ENCODE measurements around the gene CYSRT1. TPM values are rescaled to one million over a fixed set of nuclear protein-coding genes. Genes with fewer than 3 reads are reported as not detected.
A peak's percentile ranks its signal among the peaks of the same experiment; 100 is the strongest.

Gene CYSRT1
- polyA plus RNA-seq, 1 donor (not counting 4 experiments of a cell fraction or from before 2014, with no cell fraction given), result 0.80 TPM

DNA sequence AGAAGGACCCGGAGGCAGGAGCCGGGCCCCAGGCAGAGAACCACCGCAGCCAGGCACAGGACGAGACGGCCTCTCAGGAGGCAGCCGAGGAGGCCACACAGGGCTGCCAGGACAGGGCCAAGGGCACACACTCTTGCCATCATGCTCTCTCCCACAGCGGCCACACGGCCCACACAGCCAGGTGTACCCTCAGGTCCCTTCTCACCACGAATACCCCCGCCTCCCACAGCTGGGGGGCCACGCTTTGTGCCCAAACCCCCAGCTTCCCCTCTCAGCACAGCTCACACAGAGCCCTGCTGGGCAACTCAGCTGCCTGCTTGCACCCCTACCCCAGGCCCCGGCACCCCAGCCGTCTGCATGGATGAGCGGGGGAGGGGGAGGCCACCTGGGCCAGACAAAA is 31.2 kb upstream of the CYSRT1 start:
- Histone ChIP-seq H3K9ac (ENCODE audit: control insufficient read depth, extremely low read depth, insufficient read depth, low read length) (no peak overlapping the region), H3K4me1 (ENCODE audit: control insufficient read depth, extremely low read depth, insufficient read depth, low read length) (peaks cover 37% of the 10 kb centered on the region), H3K9me3 (ENCODE audit: control insufficient read depth, low read depth, low read length) (no peaks in the 10 kb centered on the region), H3K27me3 (ENCODE audit: control insufficient read depth, extremely low read depth, insufficient read depth, low read length) (peaks cover 3% of the 10 kb centered on the region), H4K20me1 (ENCODE audit: control insufficient read depth, extremely low read depth, insufficient read depth, low read length) (peaks cover 7% of the 10 kb centered on the region), H3K4me3 (ENCODE audit: control insufficient read depth in 2 of 3, extremely low read depth in 1 of 3, insufficient read depth in 2 of 3, low read depth in 1 of 3, low read length in 3 of 3) (no peak overlapping the region), H3K4me2 (ENCODE audit: control insufficient read depth, extremely low read depth, insufficient read depth, low read depth, low read length) (no peak overlapping the region), H3K9me1 (ENCODE audit: control insufficient read depth, extremely low read depth, insufficient read depth, low read length) (peaks cover 3% of the 10 kb centered on the region), H3K27ac (ENCODE audit: control insufficient read depth, insufficient read depth, low read length) (no peak overlapping the region), H3K79me2 (ENCODE audit: control insufficient read depth, insufficient read depth, low read length) (peaks cover 17% of the 10 kb centered on the region), H2AFZ (ENCODE audit: control insufficient read depth, low read length) (no peak overlapping the region), H3K36me3 (ENCODE audit: control insufficient read depth in 2 of 2, extremely low read depth in 1 of 2, insufficient read depth in 2 of 2, low read length in 2 of 2) (peaks cover 9 to 13% of the 10 kb centered on the region in 2 experiments)
- DNase-seq (ENCODE audit: low read depth, low spot score), result no peak
- dilution Hi-C loops (cut with MboI; ENCODE audit: extremely low pct_ligation_motif_present, low sequenced_read_pairs), result no loop called here
- FAIRE-seq, result no peak
- TF ChIP-seq, protein P1, sequence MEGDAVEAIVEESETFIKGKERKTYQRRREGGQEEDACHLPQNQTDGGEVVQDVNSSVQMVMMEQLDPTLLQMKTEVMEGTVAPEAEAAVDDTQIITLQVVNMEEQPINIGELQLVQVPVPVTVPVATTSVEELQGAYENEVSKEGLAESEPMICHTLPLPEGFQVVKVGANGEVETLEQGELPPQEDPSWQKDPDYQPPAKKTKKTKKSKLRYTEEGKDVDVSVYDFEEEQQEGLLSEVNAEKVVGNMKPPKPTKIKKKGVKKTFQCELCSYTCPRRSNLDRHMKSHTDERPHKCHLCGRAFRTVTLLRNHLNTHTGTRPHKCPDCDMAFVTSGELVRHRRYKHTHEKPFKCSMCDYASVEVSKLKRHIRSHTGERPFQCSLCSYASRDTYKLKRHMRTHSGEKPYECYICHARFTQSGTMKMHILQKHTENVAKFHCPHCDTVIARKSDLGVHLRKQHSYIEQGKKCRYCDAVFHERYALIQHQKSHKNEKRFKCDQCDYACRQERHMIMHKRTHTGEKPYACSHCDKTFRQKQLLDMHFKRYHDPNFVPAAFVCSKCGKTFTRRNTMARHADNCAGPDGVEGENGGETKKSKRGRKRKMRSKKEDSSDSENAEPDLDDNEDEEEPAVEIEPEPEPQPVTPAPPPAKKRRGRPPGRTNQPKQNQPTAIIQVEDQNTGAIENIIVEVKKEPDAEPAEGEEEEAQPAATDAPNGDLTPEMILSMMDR (optimal IDR thresholded peaks at IDR 0.05 in 1 of 3, IDR thresholded peaks at IDR 0.05 in 1 of 3, conservative IDR thresholded peaks at IDR 0.05 in 1 of 3; ENCODE audit: extremely low read depth in 1 of 3, insufficient read depth in 2 of 3, low read length in 3 of 3), result no peak
- TF ChIP-seq EZH2 (IDR thresholded peaks at IDR 0.05; ENCODE audit: low read length), result no peak

- dilution Hi-C loops (cut with MboI; ENCODE audit: extremely low pct_ligation_motif_present, low sequenced_read_pairs), result no loop called here
- Histone ChIP-seq H3K27ac (ENCODE audit: control insufficient read depth, insufficient read depth, low read length) (no peak overlapping the region), H2AFZ (ENCODE audit: control insufficient read depth, low read length) (no peak overlapping the region), H3K36me3 (ENCODE audit: control insufficient read depth in 2 of 2, extremely low read depth in 1 of 2, insufficient read depth in 2 of 2, low read length in 2 of 2) (peaks cover 9 to 13% of the 10 kb centered on the region in 2 experiments), H3K9me3 (ENCODE audit: control insufficient read depth, low read depth, low read length) (no peaks in the 10 kb centered on the region), H3K9me1 (ENCODE audit: control insufficient read depth, extremely low read depth, insufficient read depth, low read length) (peaks cover 3% of the 10 kb centered on the region), H3K79me2 (ENCODE audit: control insufficient read depth, insufficient read depth, low read length) (peaks cover 17% of the 10 kb centered on the region), H3K4me3 (ENCODE audit: control insufficient read depth in 2 of 3, extremely low read depth in 1 of 3, insufficient read depth in 2 of 3, low read depth in 1 of 3, low read length in 3 of 3) (peak overlapping the region in 1 of 3 experiments; percentile 12), H3K9ac (ENCODE audit: control insufficient read depth, extremely low read depth, insufficient read depth, low read length) (peak overlapping the region; percentile 28), H3K27me3 (ENCODE audit: control insufficient read depth, extremely low read depth, insufficient read depth, low read length) (peaks cover 3% of the 10 kb centered on the region), H3K4me2 (ENCODE audit: control insufficient read depth, extremely low read depth, insufficient read depth, low read depth, low read length) (peak overlapping the region; percentile 74), H3K4me1 (ENCODE audit: control insufficient read depth, extremely low read depth, insufficient read depth, low read length) (peaks cover 38% of the 10 kb centered on the region), H4K20me1 (ENCODE audit: control insufficient read depth, extremely low read depth, insufficient read depth, low read length) (peaks cover 7% of the 10 kb centered on the region)
- FAIRE-seq (no peak), DNase-seq (ENCODE audit: low read depth, low spot score) (no peak)
- TF ChIP-seq, protein P1 (optimal IDR thresholded peaks at IDR 0.05 in 1 of 3, IDR thresholded peaks at IDR 0.05 in 1 of 3, conservative IDR thresholded peaks at IDR 0.05 in 1 of 3; ENCODE audit: extremely low read depth in 1 of 3, insufficient read depth in 2 of 3, low read length in 3 of 3), result no peak
- TF ChIP-seq EZH2 (IDR thresholded peaks at IDR 0.05; ENCODE audit: low read length), result no peak
Measured at GRCh38 chr9:137194388-137194787, 30.6 kb upstream of the CYSRT1 start.
